DND-41 (cell line): ENCODE data around the gene ARHGAP22.

ENCODE experiments used
- CTCF ChIP-seq: IDR thresholded peaks from 2 replicates; pipeline ENCODE4 v1.5.1; 2012; ENCODE audit warnings: borderline replicate concordance, low read length, moderate library complexity, mild to moderate bottlenecking; ENCODE audit not compliant: poor library complexity, severe bottlenecking; ENCODE audit errors: extremely low read depth
- EZH2 ChIP-seq: IDR thresholded peaks from 3 replicates; pipeline ENCODE4 v1.6.1; 2012; ENCODE audit warnings: borderline replicate concordance, low read depth, mild to moderate bottlenecking, moderate library complexity, low read length, inconsistent platforms; ENCODE audit not compliant: severe bottlenecking

- TF ChIP-seq CTCF (no peak), EZH2 (no peak)
Observed at GRCh38 chr10:48495282-48496045, 109.4 kb downstream of the ARHGAP22 start.
